ENCODE measurements around the gene CNKSR2.
"Not testable (repeated sequence)": the region's sequence is repeated elsewhere in the genome, so short reads cannot be mapped to it uniquely, and the experiment has no call there.

CNKSR2 gene

GRCh38 chrX:21457718-21458117 is 83.5 kb downstream of the CNKSR2 start:
- no peak for DNase-seq

- DNase-seq: no peak
These were observed 94.9 kb downstream of the CNKSR2 start for GRCh38 chrX:21469071-21469470.

GRCh38 chrX:21476909-21477308 is 102.7 kb downstream of the CNKSR2 start:
- DNase-seq: no peak

- no peak for DNase-seq
These were observed 105.6 kb downstream of the CNKSR2 start for GRCh38 chrX:21479695-21480270.

GRCh38 chrX:21481761-21482160 is 107.5 kb downstream of the CNKSR2 start:
- DNase-seq: no peak

GRCh38 chrX:21484051-21484450 is 109.8 kb downstream of the CNKSR2 start:
- DNase-seq: not testable (repeated sequence)

GRCh38 chrX:21487832-21488231 is 113.6 kb downstream of the CNKSR2 start:
- DNase-seq: no peak

- no peak for DNase-seq
These were observed 116.1 kb downstream of the CNKSR2 start for GRCh38 chrX:21490341-21490740.

GRCh38 chrX:21493226-21493830 is 119.1 kb downstream of the CNKSR2 start:
- no peak for DNase-seq

- DNase-seq: no peak
These were observed 129.4 kb downstream of the CNKSR2 start for GRCh38 chrX:21503593-21503992.

GRCh38 chrX:21509912-21510311 is 135.7 kb downstream of the CNKSR2 start:
- no peak for DNase-seq

- no peak for DNase-seq
These were observed 149.8 kb downstream of the CNKSR2 start for GRCh38 chrX:21524008-21524407.

GRCh38 chrX:21528076-21528475 is 153.9 kb downstream of the CNKSR2 start:
- DNase-seq: no peak

- no peak for DNase-seq
These were observed 155.6 kb downstream of the CNKSR2 start for GRCh38 chrX:21529771-21530170.

- not testable (repeated sequence) for DNase-seq
These were observed 170.4 kb downstream of the CNKSR2 start for GRCh38 chrX:21544642-21545041.

GRCh38 chrX:21559417-21559816 is 185.2 kb downstream of the CNKSR2 start:
- no peak for DNase-seq

GRCh38 chrX:21565025-21565424 is 190.8 kb downstream of the CNKSR2 start:
- no peak for DNase-seq

- DNase-seq: no peak
These were observed 200.6 kb downstream of the CNKSR2 start for GRCh38 chrX:21574793-21575192.

GRCh38 chrX:21581479-21581878 is 207.3 kb downstream of the CNKSR2 start:
- DNase-seq: no peak

GRCh38 chrX:21586001-21586400 is 211.8 kb downstream of the CNKSR2 start:
- DNase-seq: no peak

GRCh38 chrX:21590012-21590776 is 216.0 kb downstream of the CNKSR2 start:
- no peak for DNase-seq

- DNase-seq: no peak
These were observed 231.8 kb downstream of the CNKSR2 start for GRCh38 chrX:21606002-21606401.

- no peak for DNase-seq
These were observed 235.9 kb downstream of the CNKSR2 start for GRCh38 chrX:21610168-21610567.

- DNase-seq: no peak
These were observed 237.9 kb downstream of the CNKSR2 start for GRCh38 chrX:21612154-21612553.

All from activated CD4-positive, alpha-beta T cell treated with anti-CD3 and anti-CD28 coated beads for 4 hours (primary cell).